Parathyroid adenoma (tissue), 2 donors: ENCODE measurements around the gene ARHGAP23.

ENCODE experiments used
- H2AFZ ChIP-seq: fragments of 300-600 bp; sonication (generic); one replicate; pipeline ENCODE4 v1.7.0; 2017; ENCODE audit warnings: antibody characterized with exemption, mild to moderate bottlenecking
- H3K27ac ChIP-seq: fragments of 300-600 bp; sonication (generic); one replicate; pipeline ENCODE4 v1.7.0; 2017
- H3K27me3 ChIP-seq: fragments of 300-600 bp; sonication (generic); one replicate; pipeline ENCODE4 v1.7.0; 2017; ENCODE audit warnings: low read length; ENCODE audit not compliant: control insufficient read depth, insufficient read depth
- H3K36me3 ChIP-seq: fragments of 300-600 bp; sonication (generic); one replicate; pipeline ENCODE4 v1.7.0; 2017; ENCODE audit warnings: low read length; ENCODE audit not compliant: control insufficient read depth, insufficient read depth
- H3K4me1 ChIP-seq: fragments of 300-600 bp; sonication (generic); one replicate; pipeline ENCODE4 v1.7.0; 2017; ENCODE audit warnings: control low read depth
- H3K4me2 ChIP-seq: fragments of 300-600 bp; sonication (generic); one replicate; pipeline ENCODE4 v1.7.0; 2017; ENCODE audit warnings: low read length
- H3K4me3 ChIP-seq: fragments of 300-600 bp; sonication (generic); one replicate; pipeline ENCODE4 v1.7.0; 2017; ENCODE audit warnings: low read depth, low read length
- H3K79me2 ChIP-seq: fragments of 300-600 bp; sonication (generic); one replicate; pipeline ENCODE4 v1.7.0; 2017; ENCODE audit warnings: control low read depth
- H3K9ac ChIP-seq: fragments of 300-600 bp; sonication (generic); one replicate; pipeline ENCODE4 v1.7.0; 2017; ENCODE audit warnings: mild to moderate bottlenecking
- H3K9me3 ChIP-seq: fragments of 300-600 bp; sonication (generic); one replicate; pipeline ENCODE4 v1.7.0; 2017; ENCODE audit warnings: low read length; ENCODE audit not compliant: control insufficient read depth
- CTCF ChIP-seq: fragments of 300-600 bp; sonication (generic); IDR thresholded peaks from one replicate; pipeline ENCODE4 v1.7.0; 2017; ENCODE audit warnings: antibody characterized with exemption, mild to moderate bottlenecking
- donor health status: primary hyperparathyroidism.

Gene ARHGAP23

GRCh38 chr17:38429476-38430100 is 1.3 kb downstream of the ARHGAP23 start:
- H3K36me3 ChIP-seq = no peaks in the 10 kb centered on the region
- no peak overlapping the region for H3K9ac ChIP-seq
- H3K4me1 ChIP-seq = peaks cover 14% of the 10 kb centered on the region
- peaks cover 20% of the 10 kb centered on the region for H3K79me2 ChIP-seq
- H3K4me2 ChIP-seq = peak overlapping the region; percentile 94
- peak overlapping the region; percentile 76 for H3K27ac ChIP-seq
- peak overlapping the region; percentile 82 for H2AFZ ChIP-seq
- no peak for TF ChIP-seq CTCF
- no peaks in the 10 kb centered on the region for H3K9me3 ChIP-seq
- peak overlapping the region; percentile 86 for H3K4me3 ChIP-seq
- H3K27me3 ChIP-seq = no peaks in the 10 kb centered on the region

- Histone ChIP-seq H3K4me1 (peaks cover 12% of the 10 kb centered on the region), H3K4me3 (no peak overlapping the region), H3K27me3 (no peaks in the 10 kb centered on the region), H3K9me3 (no peaks in the 10 kb centered on the region), H2AFZ (no peak overlapping the region), H3K9ac (no peak overlapping the region), H3K4me2 (no peak overlapping the region), H3K27ac (peak overlapping the region; percentile 30), H3K36me3 (no peaks in the 10 kb centered on the region), H3K79me2 (peaks cover 18% of the 10 kb centered on the region)
- no peak for TF ChIP-seq CTCF
Observed at GRCh38 chr17:38430316-38430715, 2.1 kb downstream of the ARHGAP23 start.

GRCh38 chr17:38430822-38431221 is 2.6 kb downstream of the ARHGAP23 start:
- TF ChIP-seq CTCF = no peak
- H3K4me1 ChIP-seq = peaks cover 10% of the 10 kb centered on the region
- H3K27me3 ChIP-seq = no peaks in the 10 kb centered on the region
- peaks cover 16% of the 10 kb centered on the region for H3K79me2 ChIP-seq
- H3K9me3 ChIP-seq = no peaks in the 10 kb centered on the region
- H3K4me2 ChIP-seq = no peak overlapping the region
- no peaks in the 10 kb centered on the region for H3K36me3 ChIP-seq
- H3K4me3 ChIP-seq = no peak overlapping the region
- H2AFZ ChIP-seq = no peak overlapping the region
- H3K9ac ChIP-seq = no peak overlapping the region
- H3K27ac ChIP-seq = no peak overlapping the region

GRCh38 chr17:38431346-38432145 is 3.3 kb downstream of the ARHGAP23 start:
- no peak overlapping the region for H3K9ac ChIP-seq

More at GRCh38 chr17:38431346-38432145, 3.3 kb downstream of the ARHGAP23 start:
- H3K9me3 ChIP-seq = no peaks in the 10 kb centered on the region
- H3K4me3 ChIP-seq = no peak overlapping the region
- H2AFZ ChIP-seq = no peak overlapping the region
- H3K79me2 ChIP-seq = peaks cover 12% of the 10 kb centered on the region
- no peaks in the 10 kb centered on the region for H3K27me3 ChIP-seq
- H3K4me1 ChIP-seq = peaks cover 10% of the 10 kb centered on the region
- TF ChIP-seq CTCF = no peak
- H3K36me3 ChIP-seq = no peaks in the 10 kb centered on the region
- no peak overlapping the region for H3K27ac ChIP-seq
- H3K4me2 ChIP-seq = no peak overlapping the region
